H1 (cell line): Measurements from ENCODE around the gene STARD13. TPM values are rescaled to one million over a fixed set of nuclear protein-coding genes. Genes with fewer than 3 reads are reported as not detected.

Source experiments
- CTCF ChIA-PET: fragments of 300-600 bp; sonication (Branson Sonifier 250); formaldehyde crosslinking; loops from one replicate; lab custom pipeline; 2021; ENCODE audit not compliant: partially characterized antibody; lab: Charles Lee
- POLR2A ChIA-PET: fragments of 300-600 bp; sonication (Branson Sonifier 250); formaldehyde crosslinking; loops from one replicate; lab custom pipeline; 2021; ENCODE audit warnings: inconsistent platforms; ENCODE audit not compliant: partially characterized antibody; lab: Charles Lee
- DNase-seq, 2 experiments: peaks; one replicate each; pipeline versions ENCODE4 v3.0.0 to v3.0.0-alpha.2; 2010 to 2022; ENCODE audit warnings: low spot score in 2 of 2, low read depth in 1 of 2, mixed read lengths in 1 of 2
- FAIRE-seq: peaks from 2 replicates; lab custom pipeline; 2011; peaks lifted over from hg19 to GRCh38; lab: Jason Lieb, UNC
- H2AFZ ChIP-seq: 2 replicates; pipeline ENCODE4 v1.8.1; 2012; ENCODE audit warnings: low read length, inconsistent platforms
- H2AK5ac ChIP-seq: 2 replicates; pipeline ENCODE4 v1.6.1; 2013; ENCODE audit warnings: low read depth, low read length
- H2BK120ac ChIP-seq: replicated peaks from 2 replicates; pipeline ENCODE3; 2013; ENCODE audit warnings: low read depth, low read length, inconsistent platforms
- H2BK12ac ChIP-seq: 2 replicates; pipeline ENCODE4 v1.6.1; 2013; ENCODE audit warnings: low read depth, low read length
- H2BK15ac ChIP-seq: 2 replicates; pipeline ENCODE4 v1.6.1; 2013; ENCODE audit warnings: low read length
- H2BK20ac ChIP-seq: 2 replicates; pipeline ENCODE4 v1.6.1; 2013; ENCODE audit warnings: low read length
- H2BK5ac ChIP-seq: 2 replicates; pipeline ENCODE4 v1.6.1; 2013; ENCODE audit warnings: low read depth, low read length
- H3K14ac ChIP-seq: 2 replicates; pipeline ENCODE4 v1.6.1; 2013; ENCODE audit warnings: inconsistent platforms; ENCODE audit not compliant: insufficient read length
- H3K18ac ChIP-seq: 2 replicates; pipeline ENCODE4 v1.6.1; 2013; ENCODE audit warnings: low read length; ENCODE audit errors: extremely low read depth
- H3K23ac ChIP-seq: 2 replicates; pipeline ENCODE4 v1.6.1; 2013; ENCODE audit warnings: inconsistent platforms; ENCODE audit not compliant: insufficient read length
- H3K23me2 ChIP-seq: 2 replicates; pipeline ENCODE4 v1.6.1; 2013; ENCODE audit warnings: low read depth, low read length
- H3K27ac ChIP-seq: 2 replicates; pipeline ENCODE4 v1.6.1; 2011; ENCODE audit warnings: low read depth, low read length, inconsistent platforms
- H3K27me3 ChIP-seq, 4 experiments: replicated peaks in 1 of 4; 1 replicate in 1 of 4; 2 replicates in 3 of 4; pipeline versions ENCODE4 v1.6.1 to v1.8.1; 2011 to 2013; ENCODE audit warnings: low read length in 3 of 4, mild to moderate bottlenecking in 3 of 4, inconsistent platforms in 2 of 4, mixed read lengths in 2 of 4, moderate library complexity in 1 of 4; ENCODE audit not compliant: control insufficient read depth in 3 of 4, insufficient read depth in 3 of 4; ENCODE audit errors: extremely low read depth in 1 of 4
- H3K36me3 ChIP-seq, 4 experiments: 2 replicates each; pipeline versions ENCODE4 v1.6.1 to v1.8.1; 2011 to 2013; ENCODE audit warnings: mild to moderate bottlenecking in 4 of 4, low read length in 3 of 4, moderate library complexity in 2 of 4, control low read depth in 1 of 4, inconsistent platforms in 1 of 4; ENCODE audit not compliant: insufficient read depth in 4 of 4, control insufficient read depth in 2 of 4
- H3K4ac ChIP-seq: replicated peaks from 2 replicates; pipeline ENCODE3; 2013; ENCODE audit warnings: low read length, low read depth, mixed read lengths, inconsistent platforms; ENCODE audit not compliant: insufficient read length
- H3K4me1 ChIP-seq, 4 experiments: replicated peaks in 1 of 4; 1 replicate in 1 of 4; 2 replicates in 3 of 4; pipeline versions ENCODE4 v1.6.1 to v1.8.1; 2011 to 2013; ENCODE audit warnings: low read length in 3 of 4, inconsistent platforms in 2 of 4, mixed read lengths in 1 of 4; ENCODE audit not compliant: insufficient read depth in 4 of 4, control insufficient read depth in 3 of 4
- H3K4me2 ChIP-seq, 2 experiments: 2 replicates each; pipeline versions ENCODE4 v1.6.1 to v1.8.1; 2011 to 2013; ENCODE audit warnings: low read depth in 2 of 2, low read length in 2 of 2, control low read depth in 1 of 2, inconsistent platforms in 1 of 2, mild to moderate bottlenecking in 1 of 2; ENCODE audit not compliant: insufficient read depth in 1 of 2
- H3K4me3 ChIP-seq, 4 experiments: fragments of 200-600, 300-600 bp in 1 of 4; sonication (generic), shearing (Covaris generic), sonication (Bioruptor Twin) in 1 of 4; 2 replicates each; pipeline versions ENCODE4 v1.5.1 to v1.8.1; 2011 to 2016; ENCODE audit warnings: low read length in 4 of 4, low read depth in 3 of 4, control low read depth in 2 of 4, inconsistent platforms in 2 of 4, mild to moderate bottlenecking in 2 of 4, mixed read lengths in 1 of 4, moderate library complexity in 1 of 4; ENCODE audit not compliant: insufficient read depth in 2 of 4; ENCODE audit errors: extremely low read depth in 1 of 4
- H3K56ac ChIP-seq: replicated peaks from 2 replicates; pipeline ENCODE3; 2013; ENCODE audit warnings: low read depth, mild to moderate bottlenecking, mixed read lengths, low read length, inconsistent platforms; ENCODE audit not compliant: insufficient read length
- H3K79me1 ChIP-seq: 2 replicates; pipeline ENCODE4 v1.6.1; 2013; ENCODE audit warnings: low read depth, low read length, control low read depth
- H3K79me2 ChIP-seq, 2 experiments: 2 replicates each; pipeline versions ENCODE4 v1.6.1 to v1.8.1; 2012 to 2013; ENCODE audit warnings: low read length in 2 of 2, mild to moderate bottlenecking in 2 of 2, inconsistent platforms in 1 of 2; ENCODE audit not compliant: insufficient read depth in 2 of 2, control insufficient read depth in 1 of 2
- H3K9ac ChIP-seq, 4 experiments: replicated peaks in 1 of 4; 1 replicate in 1 of 4; 2 replicates in 3 of 4; pipeline versions ENCODE4 v1.6.1 to v1.8.1; 2011 to 2013; ENCODE audit warnings: low read depth in 3 of 4, low read length in 3 of 4, control low read depth in 2 of 4, mild to moderate bottlenecking in 2 of 4, moderate library complexity in 2 of 4, inconsistent platforms in 1 of 4; ENCODE audit errors: extremely low read depth in 1 of 4
- H3K9me3 ChIP-seq, 2 experiments: 2 replicates each; pipeline versions ENCODE4 v1.6.1 to v1.8.1; 2012 to 2013; ENCODE audit warnings: mild to moderate bottlenecking in 2 of 2, moderate library complexity in 2 of 2, control low read depth in 1 of 2, inconsistent platforms in 1 of 2, low read depth in 1 of 2, low read length in 1 of 2, mixed read lengths in 1 of 2; ENCODE audit not compliant: insufficient read depth in 2 of 2
- H4K20me1 ChIP-seq, 2 experiments: replicated peaks in 1 of 2; 2 replicates each; pipeline versions ENCODE3 to v1.8.1; 2011 to 2013; ENCODE audit warnings: inconsistent platforms in 2 of 2, low read length in 2 of 2, mild to moderate bottlenecking in 1 of 2; ENCODE audit not compliant: insufficient read depth in 2 of 2, control insufficient read depth in 1 of 2
- H4K5ac ChIP-seq: 2 replicates; pipeline ENCODE4 v1.6.1; 2013; ENCODE audit warnings: low read length, low read depth, mixed read lengths, inconsistent platforms; ENCODE audit not compliant: insufficient read length
- H4K8ac ChIP-seq: 2 replicates; pipeline ENCODE4 v1.8.0; 2013; ENCODE audit warnings: mild to moderate bottlenecking, moderate library complexity, low read length, inconsistent platforms; ENCODE audit not compliant: insufficient read depth; ENCODE audit errors: extremely low read depth
- H4K91ac ChIP-seq: replicated peaks from 2 replicates; pipeline ENCODE3; 2013; ENCODE audit warnings: low read length, mixed read lengths, inconsistent platforms; ENCODE audit not compliant: insufficient read length
- GABPA ChIP-seq: IDR thresholded peaks from 2 replicates; pipeline ENCODE4 v1.6.1; 2011; ENCODE audit warnings: mild to moderate bottlenecking, low read length, moderate library complexity, borderline replicate concordance; ENCODE audit not compliant: insufficient read depth
- SUZ12 ChIP-seq: fragments of 200-600 bp; sonication (generic); IDR thresholded peaks from 2 replicates; pipeline ENCODE4 v1.6.1; 2012; ENCODE audit warnings: mild to moderate bottlenecking, inconsistent platforms, low read length, moderate library complexity, mixed read lengths
- WGBS, 2 experiments: shearing (Covaris generic) in 1 of 2; methylation state at CpG; one replicate each; pipeline versions ENCODE4 v1.1.6 to v1.1.7; 2013 to 2015; ENCODE audit warnings: low lambda C conversion rate in 2 of 2, mixed read lengths in 2 of 2, inconsistent platforms in 1 of 2, low coverage in 1 of 2, missing lambda C conversion rate in 1 of 2; ENCODE audit not compliant: insufficient replicate concordance in 2 of 2, insufficient coverage in 1 of 2, insufficient read length in 1 of 2; ENCODE audit errors: extremely low coverage in 1 of 2, missing lambda C conversion rate in 1 of 2; 5-methylcytosine and 5-hydroxymethylcytosine counted together
- polyA plus RNA-seq, 7 experiments: library from polyadenylated mRNA; depleted of rRNA in 3 of 7; stranded (reverse) in 5 of 7; unstranded in 2 of 7; fragments of >200 nt in 5 of 7; fragments of 200-250 nt in 2 of 7; gene quantifications; 1 replicate in 5 of 7; 2 replicates in 1 of 7; 4 replicates in 1 of 7; pipeline versions ENCODE4 v1.2.1 to v1.2.3, GENCODE V29; 2011 to 2013; ENCODE audit warnings: missing spikeins in 2 of 7, mixed read lengths in 2 of 7
- total RNA-seq: library from RNA; stranded (reverse); fragmentation: NEBNext Ultra II Directional; extraction: Animal tissue kit (Norgen Biotek cat#: 25700); gene quantifications from 2 replicates; pipeline ENCODE4 v1.2.1, GENCODE V29; 2021

Gene STARD13
- total and polyA plus RNA-seq, 2 of the 8 experiments (the other 6 are each of a cell fraction or from before 2014, with no cell fraction given) = 0.82 to 2.9 TPM

DNA sequence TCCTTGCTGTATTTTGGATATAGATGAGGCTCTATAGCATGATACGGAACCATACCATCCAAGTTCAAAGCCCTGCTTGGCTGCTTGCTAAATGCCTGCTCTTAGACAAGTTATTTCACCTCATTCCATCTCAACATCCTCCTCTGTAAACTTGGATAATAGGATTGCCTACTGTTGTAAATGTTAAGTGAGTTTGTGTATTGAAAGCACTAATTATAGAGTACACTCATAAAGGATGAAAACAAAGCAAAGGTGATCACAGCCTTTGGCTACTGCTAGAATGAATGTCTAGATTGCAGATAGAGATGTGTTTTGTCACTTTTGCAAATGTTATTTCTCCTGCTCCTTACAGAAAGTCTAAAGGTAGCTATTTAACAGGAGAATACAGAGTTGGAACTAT lies 34.3 kb upstream of the STARD13 start:
- no peaks in the 10 kb centered on the region for H3K79me1 ChIP-seq
- no peak overlapping the region for H2BK15ac ChIP-seq
- H3K56ac ChIP-seq = no peak overlapping the region
- H3K9me3 ChIP-seq = no peaks in the 10 kb centered on the region
- 0 out of 7 replicates have a peak, but pooled peaks cover 0 to 3% (median 0%) of the 10 kb centered on the region in 4 experiments for H3K4me1 ChIP-seq
- no peaks in the 10 kb centered on the region for H3K27me3 ChIP-seq
- H2BK120ac ChIP-seq = no peak overlapping the region
- H3K4me2 ChIP-seq = no peak overlapping the region
- TF ChIP-seq GABPA (no peak), SUZ12 (no peak)
- no peak overlapping the region for H4K8ac ChIP-seq
- no peak overlapping the region for H3K18ac ChIP-seq
- no peaks in the 10 kb centered on the region for H3K23me2 ChIP-seq
- no peaks in the 10 kb centered on the region for H3K79me2 ChIP-seq
- H2BK5ac ChIP-seq = no peak overlapping the region
- H3K4ac ChIP-seq = no peak overlapping the region
- no peak overlapping the region for H2AFZ ChIP-seq
- H2BK12ac ChIP-seq = no peak overlapping the region
- H3K23ac ChIP-seq = no peak overlapping the region
- no peak overlapping the region for H2BK20ac ChIP-seq
- DNase-seq (no peak), FAIRE-seq (no peak)
- ChIA-PET POLR2A (no interaction called here), CTCF (interaction anchor here (0.5 to 1.4 kb wide), 6 partner anchors 9 to 785 kb away, joined by 3 to 4 read pairs (median 3); no protein-coding TSS in a partner anchor)
- no peaks in the 10 kb centered on the region for H3K36me3 ChIP-seq
- no peak overlapping the region for H4K91ac ChIP-seq
- 100% methylated on average over 1 of the region's 1 CpG; no CpG with 5 or more reads in 1 of the 2 experiments for WGBS, 2 experiments
- no peaks in the 10 kb centered on the region for H4K20me1 ChIP-seq
- no peak overlapping the region for H3K9ac ChIP-seq
- no peak overlapping the region for H4K5ac ChIP-seq
- H3K27ac ChIP-seq = no peak overlapping the region
- no peak overlapping the region for H2AK5ac ChIP-seq
- H3K4me3 ChIP-seq = no peak overlapping the region
- no peak overlapping the region for H3K14ac ChIP-seq
